Activated T-helper 2 cell treated with anti-CD3 and anti-CD28 coated beads, Interferon-gamma antibody, Interleukin-2, Interleukin-4, amounts not matched to agents 10 μg/mL and 5 μg/mL and 100 μg/mL, durations not matched to agents 14 hours and 24 hours and 36 hours (primary cell): ENCODE results near the gene LARP1B. TPM values are rescaled to one million over a fixed set of nuclear protein-coding genes. Genes with fewer than 3 reads are reported as not detected.
A peak's percentile ranks its signal among the peaks of the same experiment; 100 is the strongest.
"Not testable (repeated sequence)": the region's sequence is repeated elsewhere in the genome, so short reads cannot be mapped to it uniquely, and the experiment has no call there.

Experiments used
- DNase-seq: peaks from one replicate; pipeline ENCODE4 v3.0.0; 2021; ENCODE audit warnings: low spot score
- H3K27ac Mint-ChIP-seq: one replicate; pipeline ENCODE4 v1.8.0; 2021; ENCODE audit warnings: mixed read lengths
- H3K27me3 Mint-ChIP-seq: one replicate; pipeline ENCODE4 v1.8.0; 2021; ENCODE audit warnings: low read depth, mixed read lengths
- H3K36me3 Mint-ChIP-seq: one replicate; pipeline ENCODE4 v1.8.0; 2021; ENCODE audit warnings: low read depth, mixed read lengths
- H3K4me1 Mint-ChIP-seq: one replicate; pipeline ENCODE4 v1.8.0; 2021; ENCODE audit warnings: low read depth, mixed read lengths
- H3K4me3 Mint-ChIP-seq: one replicate; pipeline ENCODE4 v1.8.0; 2021; ENCODE audit warnings: low read depth, mild to moderate bottlenecking, moderate library complexity, mixed read lengths
- H3K9me3 Mint-ChIP-seq: one replicate; pipeline ENCODE4 v1.8.0; 2021; ENCODE audit warnings: mixed read lengths
- intact Hi-C: fragments of 100-400 bp; cut with micrococcal nuclease; formaldehyde crosslinking; loops from one replicate; pipeline ENCODE4 v1.15.1; 2023
- total RNA-seq: library from RNA; stranded (reverse); gene quantifications from 2 replicates; pipeline ENCODE4 v1.2.3, GENCODE V29; 2022

Gene LARP1B
- total RNA-seq, result 31.9 and 32.2 TPM in 2 replicates

DNA sequence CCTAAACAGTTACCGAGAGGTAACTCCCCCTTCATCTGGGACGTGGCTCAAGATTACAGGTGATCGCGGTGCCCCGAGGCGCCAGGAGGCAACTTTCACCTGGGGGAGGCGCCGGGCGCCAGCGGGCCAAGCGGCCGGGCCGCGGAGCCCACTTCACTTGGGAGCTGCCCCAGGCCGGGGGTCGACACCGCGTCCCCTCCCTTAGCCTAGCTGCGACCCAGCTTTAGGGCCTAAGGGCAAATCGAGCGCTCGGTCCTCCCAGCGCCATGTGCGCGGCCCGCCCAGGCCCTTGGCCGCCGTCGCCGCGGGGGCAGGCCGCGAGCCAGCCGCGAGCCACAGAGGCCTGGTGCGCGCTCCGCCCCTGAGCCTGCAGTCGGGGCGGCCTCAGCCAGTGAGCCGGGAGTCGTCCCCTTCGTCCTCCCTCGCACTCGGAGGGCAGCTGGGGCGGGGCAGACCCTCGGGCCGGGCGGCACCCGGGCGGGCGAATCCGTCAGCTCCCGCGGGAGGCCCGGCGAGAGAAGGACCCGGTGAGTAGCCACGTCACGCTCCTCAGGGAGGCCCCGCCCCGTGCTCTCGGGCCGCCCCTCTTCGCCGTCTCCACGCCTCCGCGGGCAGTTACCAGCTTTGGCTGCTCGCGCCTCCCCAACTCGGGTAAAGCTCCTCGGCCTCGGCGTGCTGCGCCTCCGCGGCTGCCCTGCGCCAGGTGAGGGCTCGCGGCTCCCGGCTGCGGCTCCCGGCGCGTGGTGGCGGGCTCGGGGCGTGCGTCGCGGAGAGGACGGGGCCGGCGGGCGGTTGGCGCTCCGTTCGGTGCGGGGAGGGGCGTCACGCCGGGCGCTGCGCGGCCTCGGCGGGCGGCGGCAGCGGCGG is at the start of gene LARP1B:
LARP1B (plus strand) TSS at position 614 of the 867 bp plus-strand sequence. CDS start 13,640 bp downstream, outside the sequence.
- no peaks in the 10 kb centered on the region for H3K36me3 Mint-ChIP-seq
- H3K9me3 Mint-ChIP-seq, result no peaks in the 10 kb centered on the region
- peak; percentile 93 for DNase-seq
- H3K4me3 Mint-ChIP-seq, result peak within 1 kb of the TSS; percentile 90
- peak within 1 kb of the TSS; percentile 95 for H3K27ac Mint-ChIP-seq
- no peaks in the 10 kb centered on the region for H3K27me3 Mint-ChIP-seq
- H3K4me1 Mint-ChIP-seq, result peaks cover 12% of the 10 kb centered on the region
- intact Hi-C loops, result loop anchor here (1.0 to 2.0 kb wide), 5 partner anchors 96 to 1032 kb away; partner anchors contain the start of genes ABHD18, HSPA4L, MFSD8 and PLK4

DNA sequence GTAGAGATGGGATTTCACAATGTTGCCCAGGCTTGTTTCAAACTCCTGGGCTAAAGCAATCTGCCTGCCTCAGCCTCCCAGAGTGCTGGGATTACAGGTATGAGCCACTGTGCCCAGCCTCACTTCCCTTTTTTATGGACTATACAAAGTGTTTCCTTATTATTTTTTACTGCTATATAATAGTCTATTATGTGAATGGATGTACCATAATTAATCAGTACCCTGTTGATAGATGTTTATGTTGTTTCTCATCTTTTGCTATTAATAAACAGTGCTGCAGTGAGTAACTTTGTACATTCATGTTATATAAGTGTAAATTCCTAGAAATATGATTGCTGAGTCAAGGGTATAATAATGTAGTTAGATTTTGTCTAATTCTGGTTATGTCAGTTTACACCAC is 35.8 kb upstream of the LARP1B start:
- Mint-ChIP-seq H3K36me3 (peaks cover 47% of the 10 kb centered on the region), H3K27me3 (no peaks in the 10 kb centered on the region), H3K4me1 (no peaks in the 10 kb centered on the region), H3K9me3 (no peaks in the 10 kb centered on the region), H3K4me3 (no peak overlapping the region), H3K27ac (no peak overlapping the region)
- DNase-seq, result no peak
- intact Hi-C loops, result no loop called here

DNA sequence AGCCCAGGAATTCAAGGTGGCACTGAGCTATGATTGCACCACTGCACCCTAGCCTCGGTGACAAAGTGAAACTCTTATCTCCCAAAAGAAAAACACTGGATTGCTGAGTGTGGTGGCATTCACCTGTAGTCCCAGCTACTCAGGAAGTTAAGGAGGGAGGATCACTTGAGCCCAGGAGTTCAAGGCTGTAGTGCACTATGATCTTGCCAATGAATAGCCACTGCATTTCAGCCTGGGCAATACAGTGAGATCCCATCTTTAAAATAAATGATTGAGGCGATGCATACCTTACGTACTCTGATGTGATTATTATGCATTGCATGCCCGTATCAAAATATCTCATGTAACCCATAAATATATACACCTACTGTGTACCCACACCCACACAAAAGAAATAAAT is 31.2 kb upstream of the LARP1B start:
- Mint-ChIP-seq H3K27ac (no peak overlapping the region), H3K36me3 (peaks cover 29% of the 10 kb centered on the region), H3K27me3 (no peaks in the 10 kb centered on the region), H3K4me1 (no peaks in the 10 kb centered on the region), H3K4me3 (no peak overlapping the region), H3K9me3 (no peaks in the 10 kb centered on the region)
- intact Hi-C loops, result no loop called here
- DNase-seq, result no peak

DNA sequence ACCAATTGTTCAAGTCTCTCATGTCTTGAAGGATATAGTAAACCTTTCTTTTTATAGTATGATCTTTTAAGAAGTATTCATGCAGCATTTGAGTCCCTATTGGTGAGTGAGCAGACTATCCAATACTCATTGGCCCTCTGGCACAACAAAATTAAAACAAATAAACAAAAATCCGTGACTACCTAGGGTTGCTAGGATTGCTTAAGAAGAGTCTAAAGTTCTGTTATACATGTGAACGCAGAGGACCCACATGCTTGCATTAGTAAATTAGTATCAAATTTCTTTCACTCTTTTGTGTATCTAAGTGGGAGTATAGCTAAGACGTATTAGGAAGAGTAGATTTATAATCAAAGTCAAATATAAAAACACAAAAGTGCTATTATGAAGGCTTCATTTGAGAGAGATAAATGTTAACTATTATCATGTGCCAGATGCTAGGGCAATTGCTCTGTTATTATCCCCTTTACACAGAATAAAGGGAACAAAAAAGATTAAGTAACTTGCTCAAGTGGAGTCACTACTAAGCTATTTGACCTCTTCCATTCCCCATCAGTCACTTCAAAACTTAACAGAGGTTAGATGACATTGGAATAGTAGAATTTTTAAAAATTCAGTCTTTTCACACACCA is 29.2 kb upstream of the LARP1B start:
- intact Hi-C loops, result no loop called here
- Mint-ChIP-seq H3K9me3 (no peaks in the 10 kb centered on the region), H3K4me1 (no peaks in the 10 kb centered on the region), H3K4me3 (no peak overlapping the region), H3K27me3 (no peaks in the 10 kb centered on the region), H3K27ac (no peak overlapping the region), H3K36me3 (peaks cover 21% of the 10 kb centered on the region)
- DNase-seq, result no peak

DNA sequence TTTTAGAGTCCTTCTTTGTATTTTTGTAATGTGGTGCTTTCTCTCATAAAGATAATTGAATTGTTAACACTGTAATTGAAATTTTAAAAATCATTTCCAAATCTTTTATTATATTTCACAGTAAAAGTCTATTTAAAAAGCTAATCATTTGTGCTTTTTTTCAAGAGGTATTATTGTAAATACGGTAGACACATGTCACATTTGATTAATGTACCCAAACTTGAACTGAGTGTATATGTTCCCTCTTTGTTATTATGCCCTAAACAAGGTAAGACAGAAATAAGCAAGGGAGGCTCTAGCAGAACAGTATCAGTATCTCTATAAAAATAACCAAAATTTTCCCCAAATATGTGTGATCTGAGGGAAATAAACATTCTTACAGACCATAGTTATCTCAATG is 21.5 kb upstream of the LARP1B start:
- Mint-ChIP-seq H3K27ac (no peak overlapping the region), H3K36me3 (no peaks in the 10 kb centered on the region), H3K9me3 (no peaks in the 10 kb centered on the region), H3K4me1 (no peaks in the 10 kb centered on the region), H3K27me3 (no peaks in the 10 kb centered on the region), H3K4me3 (no peak overlapping the region)
- no peak for DNase-seq
- intact Hi-C loops, result no loop called here

DNA sequence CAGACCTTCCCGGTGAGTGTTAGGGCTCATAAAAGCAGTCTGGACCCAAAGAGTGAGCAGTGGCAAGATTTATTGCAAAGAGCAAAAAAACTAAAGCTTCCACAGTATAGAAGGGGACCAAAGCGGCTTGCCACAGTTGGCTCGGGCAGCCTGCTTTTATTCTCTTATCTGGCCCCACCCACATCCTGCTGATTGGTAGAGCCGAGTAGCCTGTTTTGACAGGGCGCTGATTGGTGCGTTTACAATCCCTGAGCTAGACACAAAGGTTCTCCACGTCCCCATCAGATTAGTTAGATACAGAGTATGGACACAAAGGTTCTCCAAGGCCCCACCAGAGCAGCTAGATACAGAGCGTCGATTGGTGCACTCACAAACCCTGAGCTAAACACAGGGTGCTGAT is 14.1 kb upstream of the LARP1B start:
- H3K4me3 Mint-ChIP-seq, result not testable (repeated sequence)

DNA sequence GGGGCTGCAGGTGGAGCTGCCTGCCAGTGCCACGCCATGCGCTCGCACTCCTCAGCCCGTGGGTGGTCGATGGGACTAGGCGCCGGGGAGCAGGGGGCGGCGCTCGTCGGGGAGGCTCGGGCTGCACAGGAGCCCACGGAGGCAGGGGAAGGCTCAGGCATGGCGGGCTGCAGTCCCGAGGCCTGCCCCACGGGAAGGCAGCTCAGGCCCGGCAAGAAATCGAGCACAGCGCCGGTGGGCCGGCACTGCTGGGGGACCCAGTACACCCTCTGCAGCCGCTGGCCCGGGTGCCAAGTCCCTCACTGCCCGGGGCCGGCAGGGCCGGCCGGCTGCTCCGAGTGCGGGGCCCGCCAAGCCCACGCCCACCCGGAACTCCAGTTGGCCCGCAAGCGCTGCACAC is 13.6 kb upstream of the LARP1B start:
- H3K4me1 Mint-ChIP-seq, H3K4me3 Mint-ChIP-seq, H3K27ac Mint-ChIP-seq, H3K27me3 Mint-ChIP-seq, intact Hi-C loops, H3K36me3 Mint-ChIP-seq, DNase-seq, H3K9me3 Mint-ChIP-seq: not testable (repeated sequence)

More for the DNA sequence above, 14.1 kb upstream of the LARP1B start:
- intact Hi-C loops, H3K27me3 Mint-ChIP-seq, H3K4me1 Mint-ChIP-seq, H3K9me3 Mint-ChIP-seq, H3K36me3 Mint-ChIP-seq, DNase-seq, H3K27ac Mint-ChIP-seq: not testable (repeated sequence)

DNA sequence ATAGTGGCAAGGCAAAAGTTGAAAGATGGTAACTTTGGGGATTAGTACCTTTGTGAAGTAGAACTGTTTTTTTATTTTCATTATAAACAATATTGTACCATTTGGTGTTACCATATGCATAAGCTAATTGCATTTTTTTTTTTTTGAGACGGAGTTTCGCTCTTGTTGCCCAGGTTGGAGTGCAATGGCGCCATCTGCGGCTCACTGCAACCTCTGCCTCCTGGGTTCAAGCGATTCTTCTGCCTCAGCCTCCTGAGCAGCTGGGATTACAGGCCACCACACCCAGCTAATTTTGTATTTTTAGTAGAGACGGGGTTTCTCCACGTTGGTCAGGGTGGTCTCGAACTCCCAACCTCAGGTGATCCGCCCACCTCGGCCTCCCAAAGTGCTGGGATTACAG is 9.9 kb upstream of the LARP1B start:
- not testable (repeated sequence) for H3K9me3 Mint-ChIP-seq, H3K27me3 Mint-ChIP-seq, H3K36me3 Mint-ChIP-seq, DNase-seq, H3K4me3 Mint-ChIP-seq, H3K4me1 Mint-ChIP-seq, H3K27ac Mint-ChIP-seq
- intact Hi-C loops, result loop anchor here (10.0 kb wide), 1 partner anchor 446 kb away; no protein-coding TSS in a partner anchor

DNA sequence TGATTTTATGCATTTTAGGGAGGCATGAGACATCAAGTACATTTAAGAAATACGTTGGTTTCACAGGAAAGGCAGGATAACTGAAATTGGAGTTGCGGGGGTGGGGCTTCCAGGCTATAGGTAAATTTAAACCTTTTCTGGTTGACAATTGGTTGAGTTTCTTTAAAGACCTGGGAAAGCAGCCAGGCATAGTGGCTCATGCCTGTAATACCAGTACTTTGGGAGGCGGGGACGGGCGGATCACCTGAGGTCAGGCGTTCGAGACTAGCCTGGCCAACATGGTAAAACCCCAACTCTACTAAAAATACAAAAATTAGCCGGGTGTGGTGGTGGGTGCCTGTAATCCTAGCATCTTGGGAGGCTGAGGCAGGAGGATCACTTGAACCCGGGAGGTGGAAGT is 6.2 kb upstream of the LARP1B start:
- intact Hi-C loops, result loop anchor here (10.0 kb wide), 1 partner anchor 450 kb away; no protein-coding TSS in a partner anchor
- H3K4me1 Mint-ChIP-seq, H3K9me3 Mint-ChIP-seq, H3K27ac Mint-ChIP-seq, H3K4me3 Mint-ChIP-seq, H3K27me3 Mint-ChIP-seq, DNase-seq, H3K36me3 Mint-ChIP-seq: not testable (repeated sequence)

DNA sequence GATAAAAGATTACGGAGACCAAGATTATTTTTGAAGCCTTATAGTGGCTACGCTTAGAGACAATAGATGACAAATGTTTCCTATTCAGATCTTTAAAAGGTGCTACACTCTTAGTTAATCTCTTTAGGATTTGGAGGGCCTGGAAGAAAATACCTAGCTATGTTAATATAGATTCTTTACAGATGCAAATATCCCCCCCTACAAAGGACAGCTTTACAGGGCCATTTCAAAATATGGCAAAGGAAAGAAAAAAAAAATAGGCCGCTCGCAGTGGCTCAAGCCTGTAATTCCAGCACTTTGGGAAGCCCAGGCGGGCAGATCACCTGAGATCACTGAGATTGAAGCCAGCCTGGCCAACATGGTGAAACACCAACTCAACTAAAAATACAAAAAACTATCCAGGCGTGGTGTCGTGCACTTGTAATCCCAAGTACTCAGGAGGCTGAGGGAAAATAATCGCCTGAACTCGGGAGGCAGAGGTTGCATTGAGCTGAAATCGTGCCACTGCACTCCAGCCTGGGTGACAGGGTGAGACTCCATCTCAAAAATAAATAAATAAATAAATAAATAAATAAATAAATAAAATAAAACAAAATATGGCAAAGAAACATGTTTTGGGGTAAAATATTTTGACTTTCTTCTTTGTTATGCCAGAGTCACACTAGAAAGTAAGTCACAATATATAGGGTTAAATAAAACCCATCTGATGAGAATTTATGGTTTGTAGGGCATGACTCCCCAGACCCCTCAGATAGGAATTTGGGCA is 5.5 kb upstream of the LARP1B start:
- not testable (repeated sequence) for H3K36me3 Mint-ChIP-seq, H3K9me3 Mint-ChIP-seq, DNase-seq, H3K4me1 Mint-ChIP-seq, H3K27ac Mint-ChIP-seq, H3K4me3 Mint-ChIP-seq, H3K27me3 Mint-ChIP-seq
- intact Hi-C loops, result loop anchor here (10.0 kb wide), 1 partner anchor 451 kb away; no protein-coding TSS in a partner anchor

DNA sequence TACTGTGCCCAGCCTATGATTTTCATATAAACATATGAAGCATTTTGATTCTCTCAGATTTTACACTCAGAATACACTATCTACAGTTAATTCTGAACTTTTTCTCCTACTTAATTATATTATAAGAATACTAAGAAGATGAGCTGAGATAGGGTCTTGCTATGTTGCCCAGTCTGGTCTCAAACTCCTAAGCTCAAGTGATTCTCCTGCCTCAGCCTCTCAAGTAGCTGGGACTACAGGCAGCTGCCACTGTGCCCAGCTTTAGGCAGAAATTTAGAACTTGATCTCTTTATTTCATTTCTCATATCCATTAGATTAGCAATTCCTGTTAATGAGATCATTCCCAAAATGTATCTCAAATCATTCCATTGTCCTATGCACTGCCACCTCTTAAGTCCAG is 4.7 kb upstream of the LARP1B start:
- Mint-ChIP-seq H3K27me3 (peaks cover 6% of the 10 kb centered on the region), H3K36me3 (no peaks in the 10 kb centered on the region), H3K4me1 (peaks cover 3% of the 10 kb centered on the region), H3K4me3 (no peak overlapping the region), H3K27ac (no peak overlapping the region), H3K9me3 (no peaks in the 10 kb centered on the region)
- no peak for DNase-seq
- intact Hi-C loops, result loop anchor here (10.0 kb wide), 1 partner anchor 452 kb away; no protein-coding TSS in a partner anchor

DNA sequence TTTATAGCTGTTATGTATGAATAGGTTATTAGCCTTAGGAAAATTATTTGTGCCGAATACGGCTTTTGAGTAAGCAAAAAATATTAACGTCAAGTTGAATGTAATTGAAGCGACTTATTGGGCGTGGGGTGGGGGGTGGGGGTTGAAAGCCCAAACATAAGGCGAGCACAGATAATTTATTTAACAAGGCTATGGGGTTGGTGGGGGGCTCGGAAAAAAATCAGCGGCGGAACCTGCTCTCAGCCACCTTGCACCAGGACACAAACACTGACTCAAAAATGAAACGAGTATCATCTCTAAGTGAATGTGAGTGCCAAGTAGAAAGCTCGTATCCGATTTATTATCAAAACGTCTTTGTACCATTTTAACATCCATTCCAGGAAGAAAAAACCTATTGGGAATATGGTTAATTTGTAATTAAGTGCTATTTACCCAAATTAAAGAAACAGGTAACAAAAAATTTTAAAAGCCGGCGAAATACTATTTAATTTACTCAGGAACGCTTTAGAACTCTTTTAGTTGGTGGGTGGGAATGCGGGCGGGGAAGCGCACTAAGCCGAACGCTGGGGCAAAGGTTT is 902 bp upstream of the LARP1B start:
- Mint-ChIP-seq H3K27me3 (no peaks in the 10 kb centered on the region), H3K36me3 (no peaks in the 10 kb centered on the region), H3K27ac (peak overlapping the region; percentile 95), H3K4me1 (peaks cover 12% of the 10 kb centered on the region), H3K9me3 (no peaks in the 10 kb centered on the region), H3K4me3 (peak overlapping the region; percentile 83)
- no peak for DNase-seq
- intact Hi-C loops, result loop anchor here (1.0 to 2.0 kb wide), 2 partner anchors 180 to 1033 kb away; partner anchors contain the start of genes PLK4 and SCLT1
